PC-3 (cell line): Measurements from ENCODE around the gene PRDM15.

Source experiments
- EZH2 ChIP-seq: fragments of 300-600 bp; sonication (generic); IDR thresholded peaks from one replicate; pipeline ENCODE4 v1.6.1; 2017; ENCODE audit warnings: antibody characterized with exemption, mild to moderate bottlenecking, low read length; ENCODE audit not compliant: unreplicated experiment
- EZH2phosphoT487 ChIP-seq: fragments of 300-600 bp; sonication (generic); IDR thresholded peaks from 2 replicates; pipeline ENCODE4 v1.6.1; 2018; ENCODE audit warnings: mild to moderate bottlenecking, antibody characterized with exemption, low read length, borderline replicate concordance
- TF ChIP-seq, protein P1 (sequence below): fragments of 300-600 bp; sonication (generic); conservative IDR thresholded peaks from 2 replicates; pipeline ENCODE4 v1.5.1; 2017; ENCODE audit warnings: antibody characterized with exemption, low read depth, mild to moderate bottlenecking, low read length

DNA sequence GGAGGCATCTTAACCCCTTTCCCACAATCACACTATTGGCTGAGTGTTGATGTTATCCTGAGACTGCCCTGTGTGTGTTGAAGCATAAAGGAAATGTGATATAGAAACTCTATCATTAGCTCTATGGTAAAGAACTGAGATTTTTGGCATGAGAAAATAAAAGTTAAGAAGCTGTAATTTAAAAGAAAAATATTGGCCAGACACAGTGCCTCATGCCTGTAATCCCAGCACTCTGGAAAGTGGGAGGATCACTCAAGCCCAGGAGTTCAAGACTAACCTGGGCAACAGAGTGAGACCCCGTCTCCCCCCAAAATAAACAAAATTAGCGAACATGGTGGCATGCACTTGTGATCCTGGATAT, 98.1 kb downstream of the PRDM15 start:
- TF ChIP-seq, protein P1, sequence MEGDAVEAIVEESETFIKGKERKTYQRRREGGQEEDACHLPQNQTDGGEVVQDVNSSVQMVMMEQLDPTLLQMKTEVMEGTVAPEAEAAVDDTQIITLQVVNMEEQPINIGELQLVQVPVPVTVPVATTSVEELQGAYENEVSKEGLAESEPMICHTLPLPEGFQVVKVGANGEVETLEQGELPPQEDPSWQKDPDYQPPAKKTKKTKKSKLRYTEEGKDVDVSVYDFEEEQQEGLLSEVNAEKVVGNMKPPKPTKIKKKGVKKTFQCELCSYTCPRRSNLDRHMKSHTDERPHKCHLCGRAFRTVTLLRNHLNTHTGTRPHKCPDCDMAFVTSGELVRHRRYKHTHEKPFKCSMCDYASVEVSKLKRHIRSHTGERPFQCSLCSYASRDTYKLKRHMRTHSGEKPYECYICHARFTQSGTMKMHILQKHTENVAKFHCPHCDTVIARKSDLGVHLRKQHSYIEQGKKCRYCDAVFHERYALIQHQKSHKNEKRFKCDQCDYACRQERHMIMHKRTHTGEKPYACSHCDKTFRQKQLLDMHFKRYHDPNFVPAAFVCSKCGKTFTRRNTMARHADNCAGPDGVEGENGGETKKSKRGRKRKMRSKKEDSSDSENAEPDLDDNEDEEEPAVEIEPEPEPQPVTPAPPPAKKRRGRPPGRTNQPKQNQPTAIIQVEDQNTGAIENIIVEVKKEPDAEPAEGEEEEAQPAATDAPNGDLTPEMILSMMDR = no peak
- TF ChIP-seq EZH2 (no peak), EZH2phosphoT487 (no peak)
